Measurements from ENCODE around the gene HMGN1.

HMGN1 gene

DNA sequence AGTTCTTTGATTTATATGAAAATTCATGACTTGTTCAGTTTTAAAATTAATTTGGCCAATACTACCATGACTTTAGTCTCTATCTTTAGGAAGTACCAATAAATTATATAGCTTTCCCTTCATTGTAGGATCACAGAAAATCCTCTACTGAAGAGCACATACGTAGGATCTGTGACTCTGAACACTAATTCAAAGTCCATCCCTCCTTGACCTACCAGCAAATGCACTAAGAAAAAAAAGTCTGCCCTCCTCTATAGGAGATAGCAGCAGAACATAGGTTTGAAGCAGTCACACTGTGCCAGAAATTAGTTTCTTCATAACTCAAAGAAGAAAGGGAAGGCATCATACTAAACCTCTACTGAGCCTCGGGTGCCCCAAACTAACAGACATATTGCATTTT, 52.0 kb downstream of the HMGN1 start:
- DNase-seq (ENCODE audit: low spot score), result no peak
